DMS53 (cell line): ENCODE results near the gene ANAPC10.
"Not testable (repeated sequence)": the region's sequence is repeated elsewhere in the genome, so short reads cannot be mapped to it uniquely, and the experiment has no call there.

Experiments
- DNase-seq: peaks from one replicate; lab custom pipeline; 2025; lab: John Stamatoyannopoulos, UW

ANAPC10 gene

DNA sequence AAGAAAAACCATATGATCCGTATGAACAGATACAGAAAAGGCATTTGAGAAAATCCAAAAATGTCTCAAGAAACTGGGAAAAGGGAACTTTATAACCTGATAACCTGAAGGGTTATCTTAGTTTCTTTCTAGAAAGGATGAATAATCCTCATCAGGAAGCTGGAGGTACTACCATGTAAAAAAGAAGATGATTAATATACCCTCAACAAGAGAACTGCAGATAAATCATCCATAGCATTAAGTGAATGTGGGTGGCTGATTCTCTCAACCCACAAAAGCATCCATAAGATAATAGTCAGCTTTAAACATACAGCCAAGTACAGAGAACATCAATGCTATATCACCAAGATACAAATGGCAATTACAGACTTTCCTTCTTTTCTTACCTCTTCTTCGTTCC lies 26.4 kb downstream of the ANAPC10 start:
- no peak for DNase-seq

DNA sequence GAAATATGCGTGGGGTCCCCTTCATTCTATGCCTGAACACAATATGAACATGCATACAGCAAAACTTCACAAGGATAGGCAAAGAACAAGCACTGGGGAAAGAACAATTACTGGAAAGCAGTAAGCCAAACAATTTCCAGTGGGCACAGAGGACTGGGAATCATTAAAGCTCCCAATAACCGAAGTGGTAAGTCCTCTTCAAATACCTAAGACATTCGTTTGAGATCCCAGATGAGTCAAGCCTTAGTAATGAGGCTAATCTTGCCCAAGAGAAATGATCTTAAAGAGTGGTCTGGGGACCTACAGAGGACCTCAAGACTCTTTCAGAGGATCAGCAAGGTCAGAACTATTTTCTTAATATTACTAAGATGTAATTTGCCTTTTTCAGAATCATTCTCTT lies 28.6 kb downstream of the ANAPC10 start:
- no peak for DNase-seq

DNA sequence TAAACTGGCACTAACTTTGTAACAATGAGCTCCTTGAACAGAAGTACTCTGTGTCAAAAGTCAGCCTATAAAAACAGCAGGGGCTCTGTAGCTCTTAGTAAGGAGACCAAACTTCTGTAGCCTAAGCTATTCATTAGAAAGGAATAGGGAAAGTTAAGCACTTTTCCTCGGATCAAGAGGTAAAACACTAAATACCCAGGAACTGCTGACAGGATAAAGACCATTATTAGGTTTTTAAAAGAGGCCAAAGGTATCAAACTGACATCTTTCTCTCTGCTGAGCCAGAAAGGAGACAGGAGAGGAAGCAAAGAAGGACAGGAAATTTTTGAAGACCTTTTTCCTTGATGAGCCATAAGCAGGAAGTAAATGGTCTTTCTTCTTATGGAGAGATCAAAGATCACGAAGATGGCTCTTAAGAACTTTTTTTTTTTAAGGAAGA lies 31.9 kb downstream of the ANAPC10 start:
- DNase-seq: peak; percentile 0

DNA sequence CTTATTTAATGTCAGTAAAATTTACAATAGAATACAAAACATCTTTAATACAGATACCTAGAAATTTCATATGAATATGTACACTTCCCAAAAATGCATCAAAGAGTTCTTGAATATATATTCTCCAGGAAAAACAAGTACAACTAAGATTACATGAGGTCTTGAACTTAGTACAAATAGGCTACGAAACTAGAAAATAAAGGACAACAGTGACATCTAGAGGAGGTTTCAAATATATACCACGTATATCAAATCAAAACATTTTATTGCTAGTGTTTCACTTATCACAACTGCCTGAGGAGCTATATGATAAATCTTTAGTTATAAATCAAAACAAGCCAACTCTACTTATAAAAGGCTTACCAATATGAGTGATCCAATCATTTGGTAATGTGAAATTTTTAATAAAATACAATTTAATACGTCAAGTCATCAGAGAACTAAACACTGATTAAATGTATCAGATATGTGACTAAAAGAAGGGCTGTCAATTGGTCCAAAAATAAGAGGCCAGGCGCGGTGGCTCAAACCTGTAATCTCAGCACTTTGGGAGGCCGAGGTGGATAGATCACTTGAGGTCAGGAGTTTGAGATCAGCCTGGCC lies 36.6 kb downstream of the ANAPC10 start:
- peak; percentile 60 for DNase-seq

DNA sequence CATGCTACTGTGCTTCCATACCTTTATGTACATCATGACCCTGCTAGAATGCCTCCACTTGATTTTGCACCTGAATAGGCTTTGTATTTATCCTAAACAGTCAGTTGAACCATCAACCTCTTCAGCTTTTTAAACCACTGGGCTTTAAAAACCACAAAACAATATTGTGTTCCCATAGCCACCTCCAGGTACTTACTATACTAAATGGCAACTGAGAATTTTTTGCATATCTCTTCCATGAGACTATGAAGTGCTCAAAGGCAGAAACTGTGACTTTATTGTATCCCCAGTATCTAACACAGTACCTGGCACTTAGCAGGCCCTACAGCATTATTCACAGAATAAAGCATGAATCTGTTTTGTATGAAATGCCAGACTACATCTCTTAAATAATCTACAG lies 39.7 kb downstream of the ANAPC10 start:
- peak; percentile 1 for DNase-seq

DNA sequence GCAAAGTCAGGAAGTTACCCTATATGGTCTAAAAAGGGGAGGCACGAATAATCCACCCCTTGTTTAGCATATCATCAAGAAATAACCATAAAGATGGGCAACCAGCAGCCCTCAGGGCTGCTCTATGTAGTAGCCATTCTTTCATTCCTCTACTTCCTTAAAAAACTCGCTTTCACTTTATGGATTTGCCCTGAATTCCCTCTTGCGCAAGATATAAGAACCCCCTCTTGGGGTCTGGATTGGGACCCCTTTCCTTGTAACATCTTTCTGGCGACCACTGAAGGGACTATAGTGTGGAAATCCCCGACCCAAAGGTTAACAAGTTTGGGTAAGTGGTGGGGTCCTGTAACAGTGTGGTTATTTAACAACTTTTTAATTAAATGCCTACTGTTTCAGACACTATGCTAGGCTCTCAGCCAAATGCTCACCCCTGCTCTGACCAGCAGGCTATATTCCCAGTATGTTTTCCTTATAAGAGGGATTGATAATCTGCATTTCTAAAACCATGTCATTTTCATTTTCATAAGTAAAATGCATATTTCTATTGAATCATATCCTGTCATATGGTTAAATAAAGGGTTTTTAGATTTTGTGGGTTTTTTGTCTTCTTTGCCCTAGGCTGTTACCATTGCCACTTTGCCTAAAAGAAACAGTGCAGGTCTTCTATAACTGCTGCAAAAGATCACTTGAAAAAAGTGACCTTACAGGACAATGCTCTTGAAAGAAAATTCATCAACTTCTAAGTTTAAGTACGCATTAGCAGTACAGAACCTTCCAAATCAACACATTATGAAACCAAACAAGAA lies 41.5 kb downstream of the ANAPC10 start:
- DNase-seq: no peak

DNA sequence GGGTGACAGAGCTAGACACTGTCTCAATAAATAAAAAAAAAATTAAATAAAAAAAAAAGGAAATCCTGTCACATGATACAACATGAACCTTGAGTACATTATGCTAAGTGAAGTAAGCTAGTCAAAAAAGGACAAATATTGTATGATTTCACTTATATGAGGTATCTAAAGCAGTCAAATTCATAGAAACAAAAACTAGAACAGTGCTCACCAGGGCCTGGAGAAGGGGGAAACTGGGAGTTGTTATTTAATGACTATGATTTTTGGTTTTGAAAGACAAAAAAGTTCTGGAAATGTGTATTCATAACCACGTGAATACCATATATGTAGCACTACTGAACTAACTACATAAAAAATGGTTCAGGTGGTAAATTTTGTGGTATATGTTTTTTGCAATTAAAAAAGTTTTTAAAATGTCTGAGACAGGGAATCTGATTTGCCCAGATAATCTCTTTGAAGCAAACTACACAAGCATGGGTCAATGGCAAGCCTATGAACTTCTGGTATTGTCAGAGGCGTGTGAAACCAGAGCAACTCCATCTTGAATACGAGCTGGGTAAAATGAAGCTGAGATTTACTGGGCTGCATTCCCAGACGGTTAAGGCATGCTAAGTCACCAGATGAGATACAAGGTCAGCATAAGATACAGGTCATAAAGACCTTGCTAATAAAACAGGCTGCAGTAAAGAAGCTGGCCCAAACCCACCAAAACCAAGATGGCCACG lies 42.3 kb downstream of the ANAPC10 start:
- DNase-seq: no peak

DNA sequence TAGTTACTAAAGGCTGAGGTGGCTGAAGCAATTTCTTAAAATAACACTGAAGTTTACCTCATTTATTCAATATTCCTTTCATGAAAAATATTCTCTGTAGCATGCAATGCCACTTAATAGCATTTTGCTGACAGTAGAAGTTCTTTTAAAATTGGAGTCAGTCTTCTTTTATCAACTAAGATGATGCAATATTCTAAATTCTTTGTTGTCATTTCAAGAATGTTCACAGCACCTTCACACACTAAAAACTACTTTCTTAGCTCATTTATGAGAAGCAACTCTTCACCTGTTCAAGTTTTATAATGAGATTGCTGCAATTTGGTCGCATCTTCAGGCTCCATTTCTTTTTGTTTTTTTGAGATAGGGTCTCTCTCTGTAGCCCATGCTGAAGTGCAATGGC lies 48.8 kb downstream of the ANAPC10 start:
- no peak for DNase-seq

DNA sequence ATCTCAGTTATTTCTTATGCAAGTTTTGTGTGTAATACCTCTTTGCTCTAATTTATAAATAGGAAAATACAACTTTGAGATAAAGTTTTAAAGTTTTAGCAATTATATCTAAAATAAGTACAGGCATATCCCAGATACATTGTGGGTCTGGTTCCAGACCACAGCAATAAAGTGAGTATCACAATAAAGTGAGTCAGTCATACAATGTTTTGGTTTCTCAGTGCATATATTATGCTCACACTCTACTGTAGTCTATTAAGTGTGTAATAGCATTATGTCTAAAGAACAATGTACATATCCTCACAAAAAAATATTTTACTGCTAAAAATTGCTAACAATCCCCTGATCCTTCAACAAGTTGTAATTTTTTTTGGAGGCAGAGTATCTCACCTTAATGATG lies 49.2 kb downstream of the ANAPC10 start:
- no peak for DNase-seq

DNA sequence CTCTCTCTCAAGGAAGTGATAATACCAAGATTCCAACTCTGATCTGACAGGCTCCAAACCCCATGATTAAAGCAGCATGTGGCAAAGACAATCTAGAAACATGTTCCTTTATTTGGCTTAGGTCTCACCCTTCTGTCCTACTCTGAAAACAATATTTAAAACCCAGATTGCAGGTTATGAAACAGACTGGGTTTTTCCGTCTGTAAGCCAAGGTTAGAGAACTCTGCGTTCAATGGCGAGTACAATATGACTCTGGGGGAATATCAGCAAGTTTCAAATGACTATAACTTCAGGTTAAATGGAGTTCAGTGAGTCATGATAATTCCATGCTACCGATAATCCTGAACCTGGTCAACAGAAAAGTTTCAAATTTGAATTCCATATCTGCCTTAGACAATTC lies 50.8 kb downstream of the ANAPC10 start:
- no peak for DNase-seq

DNA sequence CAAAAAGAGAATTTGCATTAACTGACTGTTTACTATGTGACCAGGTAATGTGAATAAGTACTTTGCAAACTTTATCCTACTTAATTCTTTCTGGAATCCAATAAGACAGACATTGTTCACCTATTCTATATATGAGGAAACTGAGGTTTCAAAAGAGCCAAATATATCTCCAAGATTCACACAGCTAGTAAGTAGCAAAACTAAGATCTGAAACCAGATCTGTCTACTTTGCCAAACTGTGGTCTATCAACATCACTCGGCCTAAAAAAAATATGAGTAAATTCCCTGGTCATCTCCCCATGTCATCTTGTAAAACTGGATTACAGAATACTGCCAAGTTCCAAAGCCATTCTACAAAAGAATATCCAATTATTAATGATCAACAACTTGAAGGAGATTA lies 52.8 kb downstream of the ANAPC10 start:
- no peak for DNase-seq

DNA sequence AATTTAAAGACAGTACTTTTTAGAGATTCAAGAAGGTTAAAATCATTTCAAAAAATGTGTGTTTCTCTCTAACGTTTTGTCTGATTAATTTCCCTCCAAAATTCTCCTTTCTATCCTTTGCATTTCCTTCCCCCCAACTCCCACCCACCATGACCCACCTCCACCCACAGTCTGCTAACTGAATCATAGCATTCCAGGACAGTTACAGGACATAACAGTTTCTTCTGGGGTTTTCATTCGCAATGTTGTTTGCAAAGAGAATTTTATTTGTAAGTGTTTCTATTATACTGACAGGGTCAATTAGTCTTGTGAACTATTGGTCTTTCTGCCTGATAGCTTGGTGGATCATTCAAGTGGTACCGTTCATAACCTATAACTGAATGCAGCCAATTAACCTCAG lies 53.7 kb downstream of the ANAPC10 start:
- DNase-seq: no peak

DNA sequence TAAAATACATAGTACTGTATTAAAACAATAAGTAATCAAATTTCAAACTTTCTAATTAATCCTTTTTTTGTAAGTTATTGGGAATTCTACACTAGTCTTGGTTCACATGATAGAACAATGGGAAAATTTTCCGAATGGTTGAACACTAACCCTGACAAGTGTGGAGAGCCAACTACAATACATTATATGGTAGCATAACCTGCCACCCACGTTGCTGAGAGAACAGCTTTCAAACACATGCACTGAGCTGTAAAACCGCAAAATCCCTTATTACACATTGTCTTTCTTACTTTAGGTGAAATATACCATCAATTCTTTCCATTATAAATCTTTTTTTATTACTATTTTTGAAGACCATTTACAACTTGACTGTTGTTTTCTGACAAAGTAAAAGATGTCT lies 54.7 kb downstream of the ANAPC10 start:
- no peak for DNase-seq

DNA sequence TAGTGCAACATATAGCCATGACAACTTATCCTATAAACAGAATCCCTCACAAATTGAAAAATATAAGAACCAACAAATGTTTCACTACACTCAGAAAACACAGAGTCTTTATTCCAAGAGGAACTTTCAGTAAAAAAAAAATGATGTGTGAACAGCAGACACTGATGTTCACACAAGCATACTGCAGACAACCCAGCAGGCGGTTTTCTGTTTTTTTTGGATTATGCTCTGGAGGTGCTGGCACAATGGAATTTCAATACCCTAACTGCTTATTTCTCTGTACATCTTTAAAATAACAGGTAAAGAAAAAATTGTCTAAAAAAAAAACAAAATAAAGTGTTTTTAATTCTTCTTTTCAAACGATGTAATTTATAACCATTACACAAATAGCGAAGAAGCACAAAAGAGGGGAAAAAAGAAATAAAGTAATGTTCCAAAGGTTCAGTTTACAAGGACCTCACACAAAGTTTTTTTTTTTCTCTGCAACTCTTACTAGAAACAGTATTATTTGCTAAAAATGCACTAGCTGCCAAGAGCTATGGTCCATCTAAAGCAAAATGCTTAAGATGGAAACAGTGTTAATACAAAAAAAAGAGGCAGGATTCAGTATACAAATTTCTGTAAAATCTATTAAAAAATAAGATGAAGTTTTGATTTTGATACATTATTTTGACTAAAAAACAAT lies 55.3 kb downstream of the ANAPC10 start:
- DNase-seq: no peak

DNA sequence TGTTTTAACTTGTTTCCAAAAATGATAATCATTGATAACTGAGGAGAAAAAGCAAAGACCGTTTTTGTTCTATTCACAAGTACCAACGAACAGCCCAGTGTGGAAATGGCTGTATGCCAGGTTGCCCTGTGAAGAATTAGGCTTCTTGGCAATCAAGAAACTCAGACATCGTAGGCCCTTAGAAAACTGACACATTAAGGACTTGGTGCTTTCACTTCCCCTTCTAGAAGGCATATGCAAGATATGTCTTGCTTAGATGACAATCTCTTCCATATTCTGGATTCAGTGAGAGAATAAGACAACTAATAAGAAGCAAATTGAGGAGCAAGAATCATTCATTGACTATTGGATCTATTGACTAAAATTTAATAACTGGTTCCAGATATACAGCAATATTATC lies 56.6 kb downstream of the ANAPC10 start:
- DNase-seq: no peak

DNA sequence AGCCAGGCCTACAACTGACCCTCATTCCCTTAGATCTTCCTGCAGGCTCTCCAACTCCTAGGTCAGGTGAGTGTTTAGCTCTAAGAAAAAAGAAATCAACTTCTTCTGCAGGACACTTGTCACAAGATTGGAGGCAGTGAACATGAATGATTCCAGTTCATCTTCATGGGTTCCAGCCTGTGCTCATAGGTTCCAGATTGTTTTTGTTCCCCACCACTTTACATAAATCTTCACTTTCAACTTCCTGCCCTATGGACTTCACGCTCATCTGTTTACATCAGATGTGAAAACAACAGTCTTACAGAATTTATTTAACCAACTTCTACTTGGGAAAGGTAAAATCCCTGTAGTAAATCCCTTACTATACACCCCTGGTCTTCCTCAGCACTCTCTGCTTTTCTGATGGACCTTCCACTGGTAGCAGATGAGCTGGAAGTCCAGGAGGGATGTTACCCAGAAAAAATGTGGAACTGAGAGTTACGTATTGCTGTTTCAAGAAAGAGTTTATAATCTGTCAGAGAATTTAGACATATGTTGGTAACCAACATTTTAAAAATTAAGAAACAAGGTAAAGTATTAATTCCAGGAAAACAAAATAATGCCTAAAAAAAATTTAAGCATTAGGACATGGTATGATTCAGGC lies 62.4 kb downstream of the ANAPC10 start:
- DNase-seq: no peak

DNA sequence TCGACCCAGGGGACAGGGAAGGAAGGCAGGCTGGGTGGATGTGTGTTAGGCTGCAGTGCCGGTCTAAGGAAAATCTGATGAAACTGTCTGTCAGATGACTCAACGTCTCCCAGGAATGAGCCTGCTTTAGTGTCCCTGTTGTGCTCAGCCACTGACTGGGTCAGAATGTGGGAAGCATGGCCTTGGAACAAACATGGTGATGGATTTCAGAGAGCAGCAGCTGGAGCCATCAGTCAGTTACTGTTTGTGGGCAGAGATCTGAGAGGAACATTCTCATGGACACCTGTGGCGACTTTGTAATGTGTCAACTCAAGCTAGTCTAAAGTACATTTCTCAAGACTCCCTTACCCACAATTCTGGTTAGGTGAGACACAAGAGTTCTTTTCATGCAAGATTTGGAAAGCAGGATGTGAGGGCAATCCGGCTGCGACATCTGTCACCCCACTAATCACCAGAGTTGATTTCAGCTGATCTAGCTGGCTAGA lies 63.2 kb downstream of the ANAPC10 start:
- no peak for DNase-seq

DNA sequence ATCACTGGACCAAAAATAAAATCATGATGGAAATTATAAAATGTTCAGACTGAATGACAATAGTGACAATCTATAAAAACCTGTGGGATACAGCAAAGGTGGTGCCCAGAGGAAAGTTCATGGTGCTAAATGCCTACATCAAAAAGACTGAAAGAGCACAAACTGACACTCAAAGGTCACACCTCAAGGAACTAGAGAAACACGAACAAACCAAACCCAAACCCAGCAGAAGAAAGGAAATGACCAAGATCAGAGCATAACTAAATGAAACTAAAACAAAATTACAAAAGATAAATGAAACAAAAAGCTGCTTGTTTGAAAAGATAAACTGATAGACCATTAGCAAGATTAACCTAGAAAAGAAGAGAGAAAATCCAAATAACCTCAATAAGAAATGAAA lies 78.7 kb downstream of the ANAPC10 start:
- no peak for DNase-seq

DNA sequence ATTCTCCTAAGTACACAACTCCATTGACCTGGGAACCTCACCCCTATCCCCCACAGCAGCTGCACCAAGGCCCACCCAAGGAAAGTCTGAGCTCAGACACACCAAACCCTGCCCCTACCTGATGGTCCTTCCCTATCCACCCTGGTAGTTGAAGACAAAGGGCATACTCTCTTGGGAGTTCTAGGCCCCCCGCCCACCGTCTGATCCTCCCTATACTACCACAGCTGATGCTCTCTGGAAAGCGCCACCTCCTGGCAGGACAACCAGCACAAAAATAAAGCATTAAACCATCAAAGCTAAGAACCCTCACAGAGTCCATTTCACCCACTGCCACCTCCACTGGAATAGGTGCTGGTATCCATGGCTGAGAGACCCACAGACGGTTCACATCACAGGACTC lies 83.6 kb downstream of the ANAPC10 start:
- DNase-seq: peak; percentile 1

DNA sequence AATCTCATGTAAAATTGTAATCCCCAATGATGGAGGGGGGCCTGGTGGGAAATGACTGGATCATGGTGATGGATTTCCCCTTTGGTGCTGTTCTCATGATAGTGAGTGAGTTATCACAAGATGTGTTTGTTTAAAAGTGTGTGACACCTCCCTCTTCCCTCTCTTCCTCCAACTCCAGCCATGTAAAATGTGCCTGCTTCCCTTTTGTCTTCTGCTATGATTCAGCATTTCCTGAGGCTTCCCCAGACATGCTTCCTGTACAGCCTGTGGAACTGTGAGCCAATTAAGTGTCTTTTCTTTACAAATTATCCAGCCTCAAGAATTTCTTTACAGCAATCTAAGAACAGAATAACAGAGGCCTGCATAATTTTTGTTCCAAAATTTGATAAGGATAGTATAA lies 85.2 kb downstream of the ANAPC10 start:
- DNase-seq: peak; percentile 62

DNA sequence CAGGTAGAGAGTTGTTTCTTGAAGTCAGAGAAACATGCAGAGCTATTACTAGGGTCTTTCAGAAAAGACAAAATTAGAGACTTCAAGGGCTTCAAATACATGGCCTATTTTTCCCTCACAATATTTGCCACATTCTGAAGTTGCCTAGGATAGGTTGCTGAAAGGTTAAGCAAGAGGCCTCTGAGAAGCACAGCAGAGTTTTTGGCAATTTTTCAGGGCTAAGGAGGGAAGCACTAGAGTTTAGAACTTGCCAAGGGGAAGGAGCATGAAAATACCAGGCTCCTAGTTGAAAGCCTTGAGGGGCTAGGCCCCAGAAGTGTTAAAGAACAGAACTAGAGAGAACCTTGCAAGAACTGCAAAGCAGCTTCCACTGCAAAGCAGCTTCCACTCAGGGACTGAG lies 86.4 kb downstream of the ANAPC10 start:
- DNase-seq: no peak

DNA sequence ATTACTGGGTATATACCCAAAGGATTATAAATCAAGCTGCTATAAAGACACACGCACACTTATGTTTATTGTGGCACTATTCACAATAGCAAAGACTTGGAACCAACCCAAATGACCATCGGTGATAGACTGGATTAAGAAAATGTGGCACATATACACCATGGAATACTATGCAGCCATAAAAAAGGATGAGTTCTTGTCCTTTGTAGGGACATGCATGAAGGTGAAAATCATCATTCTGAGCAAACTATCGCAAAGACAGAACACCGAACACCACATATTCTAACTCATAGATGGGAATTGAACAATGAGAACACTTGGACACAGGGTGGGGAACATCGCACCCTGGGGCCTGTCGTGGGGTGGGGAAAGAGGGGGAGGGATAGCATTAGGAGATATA lies 87.7 kb downstream of the ANAPC10 start:
- not testable (repeated sequence) for DNase-seq
